ENCODE results near the gene PASK.

GRCh38 chr2:241189093-241189855 lies 40.0 kb upstream of the PASK start:
- TF ChIP-seq CTCF (conservative IDR thresholded peaks at IDR 0.05; ENCODE audit: low read depth, low read length) (no peak), SMC3 (IDR thresholded peaks at IDR 0.05; ENCODE audit: low read depth, low read length) (no peak), USF2 (IDR thresholded peaks at IDR 0.05; ENCODE audit: low read depth, low read length) (no peak), POLR2A (IDR thresholded peaks at IDR 0.05; ENCODE audit: low read depth, low read length) (no peak)

All from IMR-90 (cell line).